ENCODE data around the gene BRF1.

GRCh38 chr14:105287249-105288102, 13.3 kb downstream of the BRF1 start:
- TF ChIP-seq, protein P1, sequence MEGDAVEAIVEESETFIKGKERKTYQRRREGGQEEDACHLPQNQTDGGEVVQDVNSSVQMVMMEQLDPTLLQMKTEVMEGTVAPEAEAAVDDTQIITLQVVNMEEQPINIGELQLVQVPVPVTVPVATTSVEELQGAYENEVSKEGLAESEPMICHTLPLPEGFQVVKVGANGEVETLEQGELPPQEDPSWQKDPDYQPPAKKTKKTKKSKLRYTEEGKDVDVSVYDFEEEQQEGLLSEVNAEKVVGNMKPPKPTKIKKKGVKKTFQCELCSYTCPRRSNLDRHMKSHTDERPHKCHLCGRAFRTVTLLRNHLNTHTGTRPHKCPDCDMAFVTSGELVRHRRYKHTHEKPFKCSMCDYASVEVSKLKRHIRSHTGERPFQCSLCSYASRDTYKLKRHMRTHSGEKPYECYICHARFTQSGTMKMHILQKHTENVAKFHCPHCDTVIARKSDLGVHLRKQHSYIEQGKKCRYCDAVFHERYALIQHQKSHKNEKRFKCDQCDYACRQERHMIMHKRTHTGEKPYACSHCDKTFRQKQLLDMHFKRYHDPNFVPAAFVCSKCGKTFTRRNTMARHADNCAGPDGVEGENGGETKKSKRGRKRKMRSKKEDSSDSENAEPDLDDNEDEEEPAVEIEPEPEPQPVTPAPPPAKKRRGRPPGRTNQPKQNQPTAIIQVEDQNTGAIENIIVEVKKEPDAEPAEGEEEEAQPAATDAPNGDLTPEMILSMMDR (conservative IDR thresholded peaks at IDR 0.05), result no peak
- TF ChIP-seq ZFX (IDR thresholded peaks at IDR 0.05), result no peak
